DND-41 (cell line): Measurements from ENCODE around the gene CHADL.
"Not testable (repeated sequence)": the region's sequence is repeated elsewhere in the genome, so short reads cannot be mapped to it uniquely, and the experiment has no call there.

Source experiments
- ATAC-seq: fragments of 200-7000 bp; cut with Tn5 transposase; 3 replicates; pipeline ENCODE4 v1.9.1; 2021; ENCODE audit warnings: low read depth; ENCODE audit not compliant: insufficient read depth
- DNase-seq: peaks from one replicate; pipeline ENCODE4 v3.0.0-alpha.2; 2020
- H2AFZ ChIP-seq: 2 replicates; pipeline ENCODE4 v1.6.0; 2012; ENCODE audit warnings: low read depth, low read length
- H3K27ac ChIP-seq: 2 replicates; pipeline ENCODE4 v1.5.1; 2012; ENCODE audit warnings: low read length, inconsistent platforms
- H3K27me3 ChIP-seq: fragments of 200-600 bp; sonication (generic); 2 replicates; pipeline ENCODE4 v1.6.0; 2012; ENCODE audit warnings: low read length, mild to moderate bottlenecking, inconsistent platforms; ENCODE audit not compliant: insufficient read depth, poor library complexity
- H3K36me3 ChIP-seq: 2 replicates; pipeline ENCODE4 v1.5.1; 2012; ENCODE audit warnings: low read length, inconsistent platforms; ENCODE audit not compliant: insufficient read depth
- H3K4me1 ChIP-seq: 2 replicates; pipeline ENCODE4 v1.5.1; 2012; ENCODE audit warnings: mild to moderate bottlenecking, low read length; ENCODE audit not compliant: insufficient read depth
- H3K4me2 ChIP-seq: 2 replicates; pipeline ENCODE4 v1.6.0; 2012; ENCODE audit warnings: mild to moderate bottlenecking, moderate library complexity, low read length, inconsistent platforms; ENCODE audit not compliant: insufficient read depth
- H3K4me3 ChIP-seq, 2 experiments: fragments of 200-600 bp in 1 of 2; shearing (Covaris generic) in 1 of 2; 2 replicates each; pipeline ENCODE4 v1.5.1; 2012 to 2016; ENCODE audit warnings: inconsistent platforms in 2 of 2, low read length in 2 of 2, mild to moderate bottlenecking in 2 of 2, low read depth in 1 of 2, moderate library complexity in 1 of 2
- H3K79me2 ChIP-seq: 2 replicates; pipeline ENCODE4 v1.6.0; 2012; ENCODE audit warnings: low read length, inconsistent platforms; ENCODE audit not compliant: insufficient read depth
- H3K9ac ChIP-seq: 2 replicates; pipeline ENCODE4 v1.6.0; 2012; ENCODE audit warnings: low read depth, mild to moderate bottlenecking, inconsistent platforms, low read length, moderate library complexity
- H3K9me3 ChIP-seq: 2 replicates; pipeline ENCODE4 v1.5.1; 2012; ENCODE audit warnings: low read length, moderate library complexity, mild to moderate bottlenecking, inconsistent platforms; ENCODE audit not compliant: insufficient read depth, severe bottlenecking
- H4K20me1 ChIP-seq: 2 replicates; pipeline ENCODE4 v1.6.0; 2012; ENCODE audit warnings: low read length; ENCODE audit not compliant: insufficient read depth
- CTCF ChIP-seq: IDR thresholded peaks from 2 replicates; pipeline ENCODE4 v1.5.1; 2012; ENCODE audit warnings: borderline replicate concordance, low read length, moderate library complexity, mild to moderate bottlenecking; ENCODE audit not compliant: poor library complexity, severe bottlenecking; ENCODE audit errors: extremely low read depth
- EZH2 ChIP-seq: IDR thresholded peaks from 3 replicates; pipeline ENCODE4 v1.6.1; 2012; ENCODE audit warnings: borderline replicate concordance, low read depth, mild to moderate bottlenecking, moderate library complexity, low read length, inconsistent platforms; ENCODE audit not compliant: severe bottlenecking

Gene CHADL

DNA sequence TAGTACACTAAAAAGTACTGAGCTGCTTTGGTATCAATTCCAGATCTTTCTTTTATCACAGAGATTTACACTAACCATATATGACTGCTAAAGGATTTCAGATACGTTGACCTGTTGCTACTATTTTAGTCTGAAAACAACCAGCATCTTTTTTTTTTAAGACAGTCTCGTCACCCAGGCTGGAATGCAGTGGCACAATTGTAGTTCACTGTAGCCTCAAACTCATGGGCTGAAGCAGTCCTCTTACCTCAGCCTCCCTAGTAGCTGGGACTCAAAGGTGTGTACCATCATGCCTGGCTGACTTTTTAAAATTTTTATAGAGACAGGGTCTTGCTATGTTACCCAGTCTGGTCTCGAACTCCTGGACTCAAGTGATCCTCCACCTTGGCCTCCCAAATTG lies 59.8 kb downstream of the CHADL start:
- H3K79me2 ChIP-seq: no peaks in the 10 kb centered on the region
- no peak for DNase-seq
- no peak overlapping the region for H3K4me2 ChIP-seq
- peaks cover 20% of the 10 kb centered on the region for H4K20me1 ChIP-seq
- ATAC-seq: no peak
- H3K4me1 ChIP-seq: no peaks in the 10 kb centered on the region
- H3K36me3 ChIP-seq: peaks cover 40% of the 10 kb centered on the region
- TF ChIP-seq CTCF (no peak), EZH2 (no peak)
- H2AFZ ChIP-seq: no peak overlapping the region
- H3K27me3 ChIP-seq: no peaks in the 10 kb centered on the region
- H3K9me3 ChIP-seq: no peaks in the 10 kb centered on the region
- H3K9ac ChIP-seq: no peak overlapping the region
- H3K4me3 ChIP-seq: no peak overlapping the region
- no peak overlapping the region for H3K27ac ChIP-seq

DNA sequence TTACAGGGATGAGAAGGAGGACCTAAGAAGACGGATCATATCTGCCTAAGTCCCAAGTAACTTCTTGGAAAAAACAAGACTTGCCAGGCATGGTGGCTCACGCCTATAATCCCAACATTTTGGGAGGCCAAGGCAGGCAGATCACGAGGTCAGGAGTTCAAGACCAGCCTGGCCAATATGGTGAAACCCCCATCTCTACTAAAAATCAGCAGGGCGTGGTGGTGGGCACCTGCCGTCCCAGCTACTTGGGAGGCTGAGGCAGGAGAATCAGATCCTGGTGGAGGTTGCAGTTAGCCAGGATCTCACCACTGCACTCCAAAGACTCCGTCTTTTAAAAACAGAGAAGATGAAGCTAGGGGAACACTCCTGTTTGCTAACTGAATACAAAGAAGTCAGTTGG lies 60.4 kb downstream of the CHADL start:
- H3K4me2 ChIP-seq, H2AFZ ChIP-seq, H3K27me3 ChIP-seq, H3K27ac ChIP-seq, DNase-seq, H3K4me1 ChIP-seq, ATAC-seq, H3K9me3 ChIP-seq, H3K9ac ChIP-seq, H3K79me2 ChIP-seq, H3K4me3 ChIP-seq: not testable (repeated sequence)
- Histone ChIP-seq H4K20me1 (peaks cover 20% of the 10 kb centered on the region), H3K36me3 (peaks cover 46% of the 10 kb centered on the region)
